HG02981 (cell line): ENCODE measurements around the gene WDR59.
"Not testable (repeated sequence)": the region's sequence is repeated elsewhere in the genome, so short reads cannot be mapped to it uniquely, and the experiment has no call there.

Experiments
- ATAC-seq: cut with Tn5 transposase; IDR thresholded peaks from one replicate; pipeline ENCODE4 v1.9.1; 2021; ENCODE audit warnings: mild to moderate bottlenecking, moderate library complexity; ENCODE audit not compliant: unreplicated experiment

WDR59 gene

GRCh38 chr16:74921051-74921450 lies 63.9 kb downstream of the WDR59 start:
- no peak for ATAC-seq

DNA sequence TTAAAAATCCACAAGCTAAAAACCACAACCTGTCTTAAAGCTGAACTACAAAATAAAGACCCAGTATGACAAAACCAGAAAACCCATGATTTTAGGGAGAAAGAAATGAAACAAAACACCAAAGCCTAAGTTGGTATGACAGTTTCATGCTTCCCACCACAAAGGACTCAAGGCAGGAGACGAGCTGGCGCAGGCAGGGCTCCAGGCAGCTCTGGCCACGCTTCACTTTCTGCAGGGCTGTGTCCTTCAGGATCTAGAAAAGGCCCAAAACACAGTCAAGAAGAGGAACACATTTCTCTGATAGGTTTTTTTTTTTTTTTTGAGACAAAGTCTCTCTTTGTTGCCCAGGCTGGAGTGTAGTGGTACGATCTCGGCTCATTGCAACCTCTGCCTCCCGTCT lies 75.3 kb downstream of the WDR59 start:
- no peak for ATAC-seq

GRCh38 chr16:74908759-74909158 lies 76.2 kb downstream of the WDR59 start:
- not testable (repeated sequence) for ATAC-seq

DNA sequence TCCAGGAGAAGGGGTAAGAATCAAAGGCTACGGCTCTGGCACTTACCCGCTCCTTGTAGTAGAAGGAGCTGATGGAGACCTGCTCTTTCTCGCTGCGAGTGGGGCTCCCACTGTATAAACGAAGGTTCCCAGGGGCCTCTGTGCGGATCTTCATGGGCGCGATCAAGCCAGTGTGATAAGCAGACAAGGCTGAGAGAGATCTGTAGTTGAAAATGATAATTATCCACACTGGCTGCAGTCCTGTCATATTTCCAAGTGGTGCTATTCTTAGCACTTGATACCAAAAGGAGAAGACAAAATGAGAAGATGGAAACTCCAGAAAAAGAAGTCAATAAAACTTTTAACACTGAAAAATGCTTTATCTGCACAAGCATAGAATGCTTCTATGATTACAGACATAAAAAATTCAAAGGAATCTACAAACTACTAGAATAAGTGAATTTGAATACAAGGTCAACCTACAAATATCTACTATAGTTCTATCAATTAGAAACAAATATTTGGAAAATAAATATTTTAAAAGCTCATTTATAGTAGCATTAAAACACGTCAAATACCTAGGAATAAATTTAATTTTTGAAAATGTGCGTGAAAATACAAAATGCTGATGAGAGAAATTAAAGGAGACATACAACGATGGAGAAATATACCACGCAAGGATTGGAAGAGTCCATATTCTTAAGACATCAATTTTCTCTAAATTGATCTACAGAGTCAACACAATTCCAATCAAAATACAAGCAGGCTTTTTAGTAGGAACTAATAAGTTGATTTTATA lies 80.8 kb downstream of the WDR59 start:
- no peak for ATAC-seq

DNA sequence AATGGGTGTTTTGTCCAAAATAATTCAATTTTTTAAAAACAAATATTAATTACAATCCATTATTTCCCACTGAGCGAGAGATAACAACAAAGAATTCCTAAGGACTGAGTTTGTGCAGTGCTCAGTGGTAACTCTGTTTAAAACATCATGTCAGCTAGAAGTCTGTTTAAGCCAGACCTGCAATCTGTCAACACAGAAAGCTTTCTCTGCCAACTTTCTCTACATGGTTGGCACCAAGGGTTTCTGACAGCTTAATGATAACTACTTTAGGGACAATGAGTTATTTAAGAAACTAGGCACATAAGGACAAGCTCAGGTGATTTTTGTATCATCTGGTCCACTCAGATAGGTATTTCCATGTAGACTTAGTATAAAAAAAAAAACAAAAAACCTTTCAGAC lies 81.8 kb downstream of the WDR59 start:
- no peak for ATAC-seq

DNA sequence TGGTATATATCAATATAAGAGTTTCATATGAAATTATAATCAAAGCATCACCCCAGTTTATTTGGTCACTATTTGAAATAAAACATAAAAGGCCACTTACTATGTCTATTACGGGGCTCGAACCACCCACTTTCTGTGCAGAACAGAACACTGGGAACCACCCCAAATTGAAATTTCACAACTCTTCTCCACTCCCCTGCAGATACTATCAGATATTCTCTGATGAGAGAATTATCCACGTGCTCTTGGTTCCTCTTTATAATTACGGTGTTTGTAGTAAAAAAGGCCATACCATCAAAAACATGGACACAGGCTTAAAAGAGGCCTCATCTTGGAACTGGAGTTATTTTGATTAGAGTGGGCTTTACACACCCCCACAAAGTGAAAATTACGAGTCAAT lies 82.8 kb downstream of the WDR59 start:
- no peak for ATAC-seq

GRCh38 chr16:74901606-74902005 lies 83.3 kb downstream of the WDR59 start:
- no peak for ATAC-seq

- no peak for ATAC-seq
Observed at GRCh38 chr16:74899816-74900215, 85.1 kb downstream of the WDR59 start.

- ATAC-seq = no peak
Observed at GRCh38 chr16:74898659-74899058, 86.3 kb downstream of the WDR59 start.

DNA sequence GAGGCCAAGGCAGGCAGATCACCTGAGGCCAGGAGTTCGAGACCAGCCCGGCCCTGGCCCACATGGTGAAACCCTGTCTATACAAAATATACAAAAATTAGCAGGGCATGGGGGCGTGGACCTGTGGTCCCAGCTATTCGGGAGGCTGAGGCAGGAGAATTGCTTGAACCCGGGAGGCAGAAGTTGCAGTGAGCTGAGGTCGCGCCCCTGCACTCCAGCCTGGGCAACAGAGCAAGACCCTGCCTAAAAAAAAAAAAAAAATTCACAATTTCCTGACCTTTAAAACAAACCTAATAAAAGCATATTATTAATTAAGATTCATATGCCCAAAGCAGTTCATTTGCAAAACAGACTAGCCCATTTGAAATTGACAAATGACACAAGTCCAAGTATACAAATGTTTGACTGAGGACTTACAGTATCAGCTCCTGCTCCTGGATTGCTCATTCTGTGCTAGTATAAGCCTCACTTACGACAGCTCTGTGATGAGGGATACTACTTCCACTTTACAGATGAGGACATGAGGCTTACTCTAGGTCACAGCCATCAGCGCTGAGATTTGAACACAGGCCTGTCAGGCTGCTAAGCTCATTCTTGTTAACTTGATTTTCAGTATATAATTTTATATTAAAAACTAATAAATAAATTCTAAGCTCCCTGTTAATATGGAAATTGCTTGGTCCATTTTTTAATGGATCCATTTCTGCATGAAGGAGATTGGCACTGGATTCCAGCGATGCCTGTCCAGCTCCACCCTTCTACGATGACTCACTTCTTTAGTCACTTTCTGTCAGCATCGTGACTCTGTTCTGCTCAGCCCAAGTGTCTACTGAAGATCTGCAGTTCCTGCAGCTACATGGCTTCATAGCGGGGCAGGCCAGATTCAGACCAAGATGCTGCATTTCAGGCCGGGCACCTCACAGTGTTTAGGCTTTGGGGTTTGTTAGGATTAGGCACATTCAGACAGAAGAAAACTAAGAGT lies 88.2 kb downstream of the WDR59 start:
- no peak for ATAC-seq

DNA sequence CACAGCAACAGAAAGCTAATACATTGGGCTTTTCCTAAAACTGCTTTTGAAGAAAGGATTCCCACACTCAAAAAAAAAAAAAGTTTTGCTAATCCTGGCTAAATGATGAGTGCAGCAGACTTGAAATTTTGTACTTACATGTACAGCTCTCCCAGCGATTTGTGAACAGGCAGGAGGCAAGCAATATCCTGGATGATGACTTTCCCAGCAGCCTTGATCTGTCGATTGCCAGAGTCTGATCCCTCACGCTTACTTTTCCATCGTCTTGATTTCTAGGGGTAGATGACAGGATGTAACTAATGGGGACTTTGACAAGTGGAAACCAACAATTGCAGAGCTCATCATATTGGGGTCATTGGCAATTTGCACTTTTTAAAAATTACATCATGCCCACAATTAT lies 91.4 kb downstream of the WDR59 start:
- no peak for ATAC-seq

GRCh38 chr16:74892574-74893461 lies 92.1 kb downstream of the WDR59 start:
- ATAC-seq = peak; percentile 97

- ATAC-seq = no peak
Observed at GRCh38 chr16:74888888-74889287, 96.0 kb downstream of the WDR59 start.

GRCh38 chr16:74888232-74888862 lies 96.6 kb downstream of the WDR59 start:
- ATAC-seq = no peak

DNA sequence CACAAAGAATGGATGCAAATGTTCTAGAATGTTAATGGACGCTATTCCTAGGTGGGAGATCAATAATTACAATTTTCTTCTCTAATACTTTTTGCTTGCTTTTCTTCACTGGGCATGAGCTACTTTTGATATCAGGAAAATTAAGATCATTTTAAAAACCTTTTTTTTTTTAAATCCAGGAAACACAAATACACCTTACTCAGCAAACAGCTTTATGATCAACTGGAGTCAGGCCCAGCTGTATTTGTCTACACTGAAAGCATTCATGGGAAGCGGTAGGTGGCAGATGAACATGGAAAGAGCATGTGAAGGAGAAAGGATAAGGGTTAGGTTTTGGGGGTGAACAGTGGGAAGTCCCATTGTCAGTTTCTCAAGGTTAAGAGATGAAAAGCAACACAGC lies 97.8 kb downstream of the WDR59 start:
- ATAC-seq = no peak

DNA sequence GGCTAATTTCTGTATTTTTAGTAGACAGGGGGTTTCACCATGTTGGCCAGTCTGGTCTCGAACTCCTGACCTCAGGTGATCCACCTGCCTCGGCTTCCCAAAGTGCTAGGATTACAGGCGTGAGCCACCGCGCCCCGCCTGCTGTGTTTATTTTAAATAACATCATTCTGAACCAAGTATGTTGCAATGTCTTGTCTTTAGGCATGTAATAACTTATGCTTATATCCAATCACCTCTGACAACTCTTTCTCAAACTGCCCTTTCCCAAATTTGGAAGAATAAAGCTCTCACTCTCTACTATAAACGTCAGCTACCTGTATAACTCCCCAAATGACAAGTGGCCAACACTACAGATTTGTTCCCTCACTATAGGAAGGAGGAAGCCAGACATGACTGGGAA lies 107.2 kb downstream of the WDR59 start:
- no peak for ATAC-seq

- ATAC-seq = no peak
Observed at GRCh38 chr16:74874912-74875546, 109.9 kb downstream of the WDR59 start.

- no peak for ATAC-seq
Observed at GRCh38 chr16:74874123-74874522, 110.8 kb downstream of the WDR59 start.

DNA sequence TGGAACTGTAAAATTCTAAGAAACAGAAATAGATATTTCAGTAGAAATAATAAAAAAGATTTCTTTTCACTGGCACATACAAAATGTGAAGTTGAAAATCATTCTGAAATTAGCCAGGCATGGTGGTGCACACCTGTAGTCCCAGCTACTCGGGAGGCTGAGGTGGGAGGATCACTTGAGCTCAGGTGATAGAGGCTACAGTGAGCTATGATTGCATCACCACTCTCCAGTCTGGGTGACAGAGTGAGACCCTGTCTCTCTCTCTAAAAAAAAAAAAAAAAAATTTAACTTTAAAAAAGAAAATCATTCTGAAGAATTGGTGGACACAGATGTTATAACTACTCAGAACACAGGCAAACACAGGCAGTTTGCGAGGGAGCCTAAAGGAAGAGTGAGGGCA lies 112.6 kb downstream of the WDR59 start:
- ATAC-seq = no peak

- no peak for ATAC-seq
Observed at GRCh38 chr16:74871608-74872007, 113.3 kb downstream of the WDR59 start.
